Erythroblast (primary cell): ENCODE data around the gene PAQR8.

Source experiments
- GATA1 ChIP-seq: IDR thresholded peaks from 2 replicates; pipeline ENCODE4 v1.6.1; 2011; ENCODE audit warnings: low read depth, mild to moderate bottlenecking, control low read depth, low read length, moderate library complexity
- POLR2A ChIP-seq: IDR thresholded peaks from 2 replicates; pipeline ENCODE4 v1.6.1; 2011; ENCODE audit warnings: mild to moderate bottlenecking, low read length

GRCh38 chr6:52415333-52415732 lies 53.4 kb downstream of the PAQR8 start:
- TF ChIP-seq POLR2A (no peak), GATA1 (no peak)
